Karpas-422 (cell line): Measurements from ENCODE around the gene PLXNA2. TPM values are rescaled to one million over a fixed set of nuclear protein-coding genes. Genes with fewer than 3 reads are reported as not detected.

Experiments used
- DNase-seq: peaks from one replicate; pipeline ENCODE4 v3.0.0-alpha.2; 2015
- H2AFZ ChIP-seq: fragments of 200-600 bp; sonication (generic); 2 replicates; pipeline ENCODE4 v1.6.1; 2014; ENCODE audit warnings: antibody characterized with exemption, low read length, mixed read lengths
- H3K27ac ChIP-seq: fragments of 200-600 bp; sonication (generic); 2 replicates; pipeline ENCODE4 v1.5.1; 2014; ENCODE audit warnings: mild to moderate bottlenecking, low read length, moderate library complexity
- H3K27me3 ChIP-seq: fragments of 200-600 bp; sonication (generic); 2 replicates; pipeline ENCODE4 v1.6.1; 2014; ENCODE audit warnings: low read length, mixed read lengths
- H3K36me3 ChIP-seq: fragments of 200-600 bp; sonication (generic); 2 replicates; pipeline ENCODE4 v1.6.1; 2014; ENCODE audit warnings: low read length, mixed read lengths; ENCODE audit not compliant: insufficient read depth
- H3K4me1 ChIP-seq: fragments of 200-600 bp; sonication (generic); 2 replicates; pipeline ENCODE4 v1.6.1; 2014; ENCODE audit warnings: mild to moderate bottlenecking, low read length, mixed read lengths
- H3K4me2 ChIP-seq: fragments of 200-600 bp; sonication (generic); 2 replicates; pipeline ENCODE4 v1.6.1; 2014; ENCODE audit warnings: low read length, low read depth, mild to moderate bottlenecking; ENCODE audit not compliant: poor library complexity, severe bottlenecking
- H3K4me3 ChIP-seq: fragments of 200-600 bp; sonication (generic); 2 replicates; pipeline ENCODE4 v1.5.1; 2014; ENCODE audit warnings: mild to moderate bottlenecking, antibody characterized with exemption, low read length, mixed read lengths
- H3K79me2 ChIP-seq: fragments of 200-600 bp; sonication (generic); 2 replicates; pipeline ENCODE4 v1.6.1; 2014; ENCODE audit warnings: mild to moderate bottlenecking, low read length, mixed read lengths
- H3K9ac ChIP-seq: fragments of 200-600 bp; sonication (generic); 2 replicates; pipeline ENCODE4 v1.6.0; 2014; ENCODE audit warnings: low read length
- H3K9me2 ChIP-seq: fragments of 200-600 bp; sonication (generic), shearing (Covaris generic); replicated peaks from 2 replicates; pipeline ENCODE4 v1.6.0; 2014; ENCODE audit warnings: mild to moderate bottlenecking, low read length, moderate library complexity; ENCODE audit not compliant: insufficient read depth
- H3K9me3 ChIP-seq: fragments of 300-700, 200-600 bp; sonication (generic); 2 replicates; pipeline ENCODE4 v1.6.1; 2014; ENCODE audit warnings: low read length, mixed read lengths
- H4K20me1 ChIP-seq: fragments of 200-600 bp; sonication (generic); 2 replicates; pipeline ENCODE4 v1.6.1; 2014; ENCODE audit warnings: mild to moderate bottlenecking, antibody characterized with exemption, low read length, low read depth; ENCODE audit not compliant: insufficient read depth
- total RNA-seq: library from RNA; depleted of rRNA; stranded (reverse); fragments of >200 nt; shearing (Covaris generic); gene quantifications from 2 replicates; pipeline ENCODE4 v1.2.3, GENCODE V29; 2014; ENCODE audit warnings: low replicate concordance

PLXNA2 gene
- total RNA-seq, 1 experiment from 2014 or later: not detected

DNA sequence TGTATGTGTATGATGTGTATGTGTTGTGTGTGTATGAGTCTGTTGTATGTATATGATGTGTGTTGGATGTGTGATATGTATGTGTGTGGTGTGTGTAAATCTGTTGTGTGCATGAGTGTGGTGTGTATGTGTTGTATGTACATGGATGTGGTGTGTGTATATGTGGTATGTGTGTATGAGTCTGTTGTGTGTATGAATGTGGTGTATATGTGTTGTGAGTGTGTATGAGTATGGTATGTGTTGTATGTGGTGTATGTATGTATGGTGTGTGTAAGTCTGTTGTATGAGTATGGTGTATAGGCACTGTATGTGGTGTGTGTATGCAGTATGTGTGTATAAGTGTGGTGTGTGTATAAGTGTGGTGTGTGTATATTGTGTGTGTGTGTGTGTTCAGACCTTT is 95.0 kb downstream of the PLXNA2 start:
- Histone ChIP-seq H3K27ac (no peak overlapping the region), H3K4me1 (no peaks in the 10 kb centered on the region), H3K9me3 (no peaks in the 10 kb centered on the region), H3K79me2 (no peaks in the 10 kb centered on the region), H3K9me2 (no peaks in the 10 kb centered on the region), H3K4me2 (no peak overlapping the region), H3K4me3 (no peak overlapping the region), H2AFZ (no peak overlapping the region), H3K9ac (no peak overlapping the region), H4K20me1 (no peaks in the 10 kb centered on the region), H3K27me3 (peaks cover 5% of the 10 kb centered on the region; the same call in 1 of the 2 replicates), H3K36me3 (no peaks in the 10 kb centered on the region)
- no peak for DNase-seq

DNA sequence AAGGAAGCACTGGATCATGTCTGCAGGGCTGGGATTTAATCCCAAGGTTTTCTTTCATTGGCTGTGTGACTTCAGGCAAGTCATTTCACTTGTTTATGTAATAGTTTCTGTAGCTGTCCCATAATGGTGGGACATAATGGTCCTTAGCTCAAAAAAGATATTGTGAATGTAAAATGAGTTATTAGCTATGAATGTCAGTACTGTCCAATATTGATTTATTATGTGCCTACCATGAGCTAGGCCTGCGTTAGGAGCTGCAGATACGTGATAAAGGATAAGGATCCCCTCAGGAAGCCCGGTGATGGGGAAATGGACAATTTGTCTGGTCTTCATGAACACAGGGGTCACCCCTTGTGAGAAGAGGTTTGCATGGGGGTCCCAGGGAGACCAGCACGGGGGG is 95.8 kb downstream of the PLXNA2 start:
- Histone ChIP-seq H2AFZ (no peak overlapping the region), H3K4me2 (no peak overlapping the region), H3K27ac (no peak overlapping the region), H4K20me1 (no peaks in the 10 kb centered on the region), H3K9ac (no peak overlapping the region), H3K4me1 (no peaks in the 10 kb centered on the region), H3K4me3 (no peak overlapping the region), H3K9me2 (no peaks in the 10 kb centered on the region), H3K36me3 (no peaks in the 10 kb centered on the region), H3K79me2 (no peaks in the 10 kb centered on the region), H3K27me3 (peaks cover 5% of the 10 kb centered on the region; the same call in 1 of the 2 replicates), H3K9me3 (no peaks in the 10 kb centered on the region)
- no peak for DNase-seq

DNA sequence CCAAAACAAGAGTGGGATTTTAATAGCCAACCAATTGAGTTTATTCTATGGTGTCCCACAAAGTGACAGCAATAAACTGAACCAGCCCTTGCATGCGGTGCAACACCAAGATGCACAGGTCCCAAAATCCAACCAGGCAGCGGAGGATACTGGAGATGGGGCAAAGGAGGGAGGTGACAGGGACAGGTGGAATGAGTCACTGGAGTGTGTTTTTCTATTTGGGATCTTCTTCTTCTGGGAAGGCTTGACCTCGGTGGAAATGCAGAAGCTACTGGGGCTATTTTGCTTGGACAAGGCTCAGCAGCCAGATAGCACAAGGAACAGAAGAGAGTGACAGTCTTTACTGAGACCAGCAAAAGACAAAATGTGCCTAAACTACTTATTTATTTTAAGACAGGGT is 97.5 kb downstream of the PLXNA2 start:
- Histone ChIP-seq H3K4me2 (no peak overlapping the region), H3K4me3 (no peak overlapping the region), H3K27ac (no peak overlapping the region), H4K20me1 (no peaks in the 10 kb centered on the region), H2AFZ (no peak overlapping the region), H3K4me1 (no peaks in the 10 kb centered on the region), H3K27me3 (0 out of 2 replicates have a peak, but pooled peaks cover 2% of the 10 kb centered on the region), H3K9ac (no peak overlapping the region), H3K36me3 (no peaks in the 10 kb centered on the region), H3K9me2 (no peaks in the 10 kb centered on the region), H3K79me2 (no peaks in the 10 kb centered on the region), H3K9me3 (no peaks in the 10 kb centered on the region)
- DNase-seq: no peak

DNA sequence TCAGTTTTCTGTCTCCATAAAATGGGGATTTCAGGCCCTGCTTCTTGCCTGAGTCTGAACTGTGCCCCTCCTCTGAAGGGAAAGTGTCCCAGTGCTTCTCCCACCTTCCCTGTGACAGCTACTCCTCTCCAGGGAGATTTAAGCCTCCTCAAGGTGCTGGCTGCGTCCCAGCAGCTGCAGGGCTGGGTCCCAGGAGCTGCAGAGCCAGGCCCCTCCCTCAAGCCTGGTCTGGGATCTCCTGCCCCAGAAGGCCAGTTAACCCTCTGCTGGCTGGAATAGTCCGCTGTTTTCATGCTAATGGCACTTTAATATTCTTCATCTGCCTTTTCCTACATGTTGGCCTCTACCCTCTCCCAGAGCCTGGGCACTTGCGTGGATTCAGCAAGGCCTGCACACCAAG is 99.0 kb downstream of the PLXNA2 start:
- Histone ChIP-seq H3K4me1 (no peaks in the 10 kb centered on the region), H3K27me3 (no peaks in the 10 kb centered on the region), H3K79me2 (no peaks in the 10 kb centered on the region), H3K27ac (no peak overlapping the region), H3K9ac (no peak overlapping the region), H3K9me2 (no peaks in the 10 kb centered on the region), H3K4me2 (no peak overlapping the region), H3K4me3 (no peak overlapping the region), H3K36me3 (no peaks in the 10 kb centered on the region), H4K20me1 (no peaks in the 10 kb centered on the region), H2AFZ (no peak overlapping the region), H3K9me3 (no peaks in the 10 kb centered on the region)
- no peak for DNase-seq

DNA sequence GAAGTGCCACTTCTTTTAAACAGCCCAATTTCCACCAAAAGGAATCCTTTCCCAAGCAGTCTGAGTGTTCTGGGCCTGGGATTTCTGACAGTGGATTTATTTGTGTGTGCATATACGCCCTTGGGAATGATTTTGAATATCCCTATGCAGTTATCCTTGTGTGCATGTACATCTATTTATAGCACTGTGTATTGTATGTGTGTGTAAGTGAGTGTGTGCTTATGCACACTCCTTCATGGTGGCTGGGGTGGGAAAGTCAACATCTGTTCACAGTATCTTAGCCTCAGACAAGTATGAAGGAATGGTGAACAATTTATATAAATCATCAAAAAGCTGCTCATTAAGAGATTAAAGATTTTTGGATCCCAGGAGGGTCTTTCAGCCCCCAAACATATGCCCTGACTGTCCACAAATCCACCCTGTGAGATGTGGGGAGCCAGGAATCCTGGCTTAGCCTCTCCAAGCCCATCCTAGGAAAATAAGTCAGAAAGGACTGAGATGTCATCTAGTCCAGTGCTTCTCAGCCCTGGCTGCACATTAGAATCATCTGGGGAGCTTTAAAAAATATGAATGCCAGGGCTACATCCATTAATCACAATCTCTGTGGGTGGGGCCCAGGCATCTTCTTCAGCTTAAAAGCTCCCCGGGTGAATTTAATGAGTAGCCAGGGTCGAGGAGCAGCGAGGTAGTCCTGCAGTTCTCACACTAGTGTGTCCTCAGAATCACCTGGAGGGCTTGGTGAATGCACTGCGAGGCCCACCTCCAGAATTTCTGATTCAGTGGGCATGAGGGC is 101.4 kb downstream of the PLXNA2 start:
- Histone ChIP-seq H3K9ac (no peak overlapping the region), H3K9me3 (no peaks in the 10 kb centered on the region), H3K27me3 (no peaks in the 10 kb centered on the region), H3K79me2 (no peaks in the 10 kb centered on the region), H3K36me3 (no peaks in the 10 kb centered on the region), H3K9me2 (no peaks in the 10 kb centered on the region), H4K20me1 (no peaks in the 10 kb centered on the region), H3K27ac (no peak overlapping the region), H3K4me3 (no peak overlapping the region), H3K4me1 (no peaks in the 10 kb centered on the region), H2AFZ (no peak overlapping the region), H3K4me2 (no peak overlapping the region)
- no peak for DNase-seq

DNA sequence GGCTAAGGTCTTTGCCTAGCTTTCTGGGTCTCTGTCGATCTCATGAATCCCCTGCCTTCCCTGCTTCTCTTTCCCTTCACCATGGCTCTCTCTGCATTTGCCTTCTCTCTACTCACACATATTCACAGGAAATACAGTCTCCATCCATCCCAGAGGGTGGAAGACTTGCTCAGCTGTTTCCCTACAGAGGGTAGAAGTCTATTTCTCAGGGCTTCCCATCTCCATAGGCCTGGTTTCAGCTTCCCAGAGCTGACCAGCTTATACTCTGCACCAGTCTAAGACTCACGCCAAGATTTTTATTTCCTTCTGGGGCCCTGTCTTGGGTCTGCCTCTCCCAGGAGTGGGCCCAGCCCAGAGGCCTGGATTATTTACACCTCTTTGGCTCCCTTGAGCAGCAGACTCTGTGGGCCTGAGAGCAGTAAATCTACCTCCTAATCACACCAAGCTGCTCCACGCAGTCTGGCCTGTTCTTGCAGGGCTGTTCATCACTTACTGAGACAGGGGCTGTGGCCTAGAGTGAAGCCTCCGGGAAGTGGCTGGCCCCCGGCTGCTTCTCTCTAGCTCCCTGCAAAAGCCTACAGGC is 102.5 kb downstream of the PLXNA2 start:
- DNase-seq: no peak
- no peak overlapping the region for H3K9ac ChIP-seq
- H3K9me2 ChIP-seq: no peaks in the 10 kb centered on the region
- H3K4me1 ChIP-seq: no peaks in the 10 kb centered on the region
- no peaks in the 10 kb centered on the region for H3K27me3 ChIP-seq
- no peak overlapping the region for H3K27ac ChIP-seq
- H3K79me2 ChIP-seq: no peaks in the 10 kb centered on the region
- H3K36me3 ChIP-seq: no peaks in the 10 kb centered on the region
- H3K4me2 ChIP-seq: no peak overlapping the region
- no peak overlapping the region for H3K4me3 ChIP-seq
- no peak overlapping the region for H2AFZ ChIP-seq
- H4K20me1 ChIP-seq: no peaks in the 10 kb centered on the region
- H3K9me3 ChIP-seq: no peaks in the 10 kb centered on the region

DNA sequence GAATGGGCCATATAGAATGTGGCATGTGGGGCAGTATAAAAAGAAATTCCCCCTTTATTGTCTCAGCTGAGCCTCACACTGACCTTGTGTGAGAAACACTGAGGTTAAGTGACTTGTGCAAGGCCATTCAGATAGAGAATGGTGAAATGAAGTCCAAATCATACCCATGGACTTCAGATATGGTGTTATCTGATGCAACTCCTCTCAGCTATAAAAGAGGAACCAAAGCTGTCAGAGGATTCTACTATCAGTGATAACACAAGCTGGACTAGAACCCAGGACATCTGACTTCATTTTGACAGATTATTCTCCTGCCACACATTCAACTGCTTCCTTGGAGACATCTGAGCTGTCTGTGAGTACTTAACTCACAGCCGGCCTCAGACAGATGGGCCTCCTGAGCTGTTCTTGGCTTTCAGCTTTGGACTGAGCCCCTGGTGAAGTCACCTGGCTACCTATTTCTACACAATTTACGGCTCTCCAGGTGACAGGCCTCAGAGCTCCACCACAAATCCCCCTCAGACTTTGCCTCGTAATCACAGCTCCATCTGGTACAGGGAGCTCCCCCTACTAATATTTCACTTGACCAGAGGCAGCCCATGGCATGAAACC is 104.6 kb downstream of the PLXNA2 start:
- DNase-seq: no peak

DNA sequence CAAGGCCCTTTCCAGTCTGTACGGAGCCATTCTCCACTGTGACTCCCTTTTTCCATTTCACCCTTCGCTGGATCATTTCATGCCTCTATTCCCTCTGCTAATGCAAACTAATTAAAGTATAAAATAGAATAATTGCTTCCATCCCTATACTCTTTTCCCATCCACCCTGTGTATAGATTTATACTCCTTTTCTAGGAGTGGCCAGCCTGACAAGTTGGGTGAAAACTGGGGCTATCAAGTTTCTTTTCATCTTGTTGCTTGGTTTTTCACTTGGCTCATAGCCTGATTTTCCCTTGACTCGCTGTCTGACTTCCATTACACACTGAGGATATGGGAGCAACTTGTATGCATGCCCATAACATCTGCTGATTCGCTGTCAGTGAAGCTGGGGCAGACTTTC is 107.0 kb downstream of the PLXNA2 start:
- Histone ChIP-seq H3K9ac (no peak overlapping the region), H3K4me3 (no peak overlapping the region), H3K36me3 (no peaks in the 10 kb centered on the region), H3K27me3 (no peaks in the 10 kb centered on the region), H3K27ac (no peak overlapping the region), H4K20me1 (no peaks in the 10 kb centered on the region), H3K79me2 (no peaks in the 10 kb centered on the region), H3K4me1 (no peaks in the 10 kb centered on the region), H2AFZ (no peak overlapping the region), H3K9me3 (no peaks in the 10 kb centered on the region), H3K9me2 (no peaks in the 10 kb centered on the region), H3K4me2 (no peak overlapping the region)
- DNase-seq: no peak

More for the DNA sequence above, 104.6 kb downstream of the PLXNA2 start:
- Histone ChIP-seq H3K4me1 (no peaks in the 10 kb centered on the region), H3K9me3 (no peaks in the 10 kb centered on the region), H3K9ac (no peak overlapping the region), H3K79me2 (no peaks in the 10 kb centered on the region), H3K9me2 (no peaks in the 10 kb centered on the region), H4K20me1 (no peaks in the 10 kb centered on the region), H3K27ac (no peak overlapping the region), H3K4me2 (no peak overlapping the region), H3K4me3 (no peak overlapping the region), H2AFZ (no peak overlapping the region), H3K27me3 (no peaks in the 10 kb centered on the region), H3K36me3 (no peaks in the 10 kb centered on the region)
